Nephron progenitor cell (in vitro differentiated cells): Measurements from ENCODE around the gene KRTAP10-8.

ENCODE experiments used
- DNase-seq: peaks from one replicate; pipeline ENCODE4 v3.0.0; 2021
- H3K27ac Mint-ChIP-seq: 2 replicates; pipeline ENCODE4 v1.8.0; 2021; ENCODE audit warnings: mild to moderate bottlenecking, moderate library complexity, mixed read lengths
- H3K27me3 Mint-ChIP-seq: 2 replicates; pipeline ENCODE4 v1.8.0; 2021; ENCODE audit warnings: mild to moderate bottlenecking, low read depth, mixed read lengths; ENCODE audit not compliant: poor library complexity
- H3K36me3 Mint-ChIP-seq: 2 replicates; pipeline ENCODE4 v1.8.0; 2021; ENCODE audit warnings: low read depth, mixed read lengths
- H3K4me1 Mint-ChIP-seq: 2 replicates; pipeline ENCODE4 v1.8.0; 2021; ENCODE audit warnings: mixed read lengths
- H3K4me3 Mint-ChIP-seq: 2 replicates; pipeline ENCODE4 v1.8.0; 2021; ENCODE audit warnings: mild to moderate bottlenecking, moderate library complexity, mixed read lengths
- H3K9me3 Mint-ChIP-seq: 2 replicates; pipeline ENCODE4 v1.8.0; 2021; ENCODE audit warnings: mild to moderate bottlenecking, moderate library complexity, mixed read lengths
- CTCF ChIP-seq: fragments of 200-600 bp; sonication (generic); IDR thresholded peaks from 2 replicates; pipeline ENCODE4 v1.5.0; 2021; ENCODE audit warnings: antibody characterized with exemption

KRTAP10-8 gene

GRCh38 chr21:44614961-44615391 is 3.1 kb downstream of the KRTAP10-8 start:
- peaks cover under 1% of the 10 kb centered on the region for H3K36me3 Mint-ChIP-seq
- TF ChIP-seq CTCF: no peak
- H3K9me3 Mint-ChIP-seq: peaks cover 43% of the 10 kb centered on the region
- H3K27ac Mint-ChIP-seq: no peak overlapping the region
- H3K27me3 Mint-ChIP-seq: peaks cover 7% of the 10 kb centered on the region
- H3K4me3 Mint-ChIP-seq: no peak overlapping the region
- no peak for DNase-seq
- H3K4me1 Mint-ChIP-seq: peaks cover 28% of the 10 kb centered on the region

- H3K27ac Mint-ChIP-seq: no peak overlapping the region
- H3K4me1 Mint-ChIP-seq: peaks cover 28% of the 10 kb centered on the region
These were observed 3.6 kb downstream of the KRTAP10-8 start for GRCh38 chr21:44615466-44615865.

GRCh38 chr21:44615911-44616590 is 4.2 kb downstream of the KRTAP10-8 start:
- Mint-ChIP-seq H3K36me3 (peaks cover 4% of the 10 kb centered on the region), H3K27ac (no peak overlapping the region), H3K27me3 (peaks cover 7% of the 10 kb centered on the region), H3K4me1 (peaks cover 28% of the 10 kb centered on the region), H3K4me3 (no peak overlapping the region), H3K9me3 (peaks cover 41% of the 10 kb centered on the region)
- TF ChIP-seq CTCF: no peak
- no peak for DNase-seq

More at GRCh38 chr21:44615466-44615865, 3.6 kb downstream of the KRTAP10-8 start:
- Mint-ChIP-seq H3K4me3 (no peak overlapping the region), H3K9me3 (peaks cover 42% of the 10 kb centered on the region), H3K27me3 (peaks cover 7% of the 10 kb centered on the region), H3K36me3 (peaks cover under 1% of the 10 kb centered on the region)
- TF ChIP-seq CTCF: no peak
- no peak for DNase-seq

GRCh38 chr21:44616591-44616926 is 4.7 kb downstream of the KRTAP10-8 start:
- no peak overlapping the region for H3K27ac Mint-ChIP-seq

GRCh38 chr21:44617071-44617501 is 5.2 kb downstream of the KRTAP10-8 start:
- no peak overlapping the region for H3K27ac Mint-ChIP-seq
- peaks cover 4% of the 10 kb centered on the region for H3K36me3 Mint-ChIP-seq
- peaks cover 28% of the 10 kb centered on the region for H3K4me1 Mint-ChIP-seq
- no peak for TF ChIP-seq CTCF
- peaks cover 41% of the 10 kb centered on the region for H3K9me3 Mint-ChIP-seq
- H3K4me3 Mint-ChIP-seq: no peak overlapping the region
- DNase-seq: no peak
- H3K27me3 Mint-ChIP-seq: peaks cover 7% of the 10 kb centered on the region

More at GRCh38 chr21:44616591-44616926, 4.7 kb downstream of the KRTAP10-8 start:
- Mint-ChIP-seq H3K9me3 (peaks cover 39% of the 10 kb centered on the region), H3K36me3 (peaks cover 4% of the 10 kb centered on the region), H3K4me3 (no peak overlapping the region), H3K4me1 (peaks cover 28% of the 10 kb centered on the region), H3K27me3 (peaks cover 7% of the 10 kb centered on the region)
- no peak for DNase-seq
- no peak for TF ChIP-seq CTCF

- TF ChIP-seq CTCF: no peak
- Mint-ChIP-seq H3K27ac (no peak overlapping the region), H3K4me1 (peaks cover 24% of the 10 kb centered on the region), H3K9me3 (peaks cover 45% of the 10 kb centered on the region), H3K4me3 (no peak overlapping the region), H3K36me3 (peaks cover 6% of the 10 kb centered on the region), H3K27me3 (peaks cover 4% of the 10 kb centered on the region)
- no peak for DNase-seq
These were observed 6.6 kb downstream of the KRTAP10-8 start for GRCh38 chr21:44618504-44618903.
